ACC112 (cell line): Measurements from ENCODE around the gene ZNF554.
"Not testable (repeated sequence)": the region's sequence is repeated elsewhere in the genome, so short reads cannot be mapped to it uniquely, and the experiment has no call there.

Source experiments
- H2AFZ ChIP-seq: fragments of 200-600 bp; sonication (generic); one replicate; pipeline ENCODE4 v1.6.0; 2017; ENCODE audit warnings: antibody characterized with exemption, low read length; ENCODE audit not compliant: unreplicated experiment
- H3K27ac ChIP-seq: fragments of 200-600 bp; sonication (generic); 2 replicates; pipeline ENCODE4 v1.5.1; 2014; ENCODE audit warnings: low read depth, mild to moderate bottlenecking, antibody characterized with exemption, low read length, moderate library complexity
- H3K27me3 ChIP-seq: fragments of 200-600 bp; sonication (generic); 2 replicates; pipeline ENCODE4 v1.6.1; 2014; ENCODE audit warnings: mild to moderate bottlenecking, antibody characterized with exemption, low read length, moderate library complexity, mixed read lengths; ENCODE audit not compliant: insufficient read depth
- H3K36me3 ChIP-seq: fragments of 200-600 bp; sonication (generic); 2 replicates; pipeline ENCODE4 v1.6.1; 2016; ENCODE audit warnings: mild to moderate bottlenecking, antibody characterized with exemption, low read length, moderate library complexity, mixed read lengths; ENCODE audit not compliant: insufficient read depth
- H3K4me1 ChIP-seq: fragments of 200-600 bp; sonication (generic); one replicate; pipeline ENCODE4 v1.6.1; 2016; ENCODE audit warnings: low read length, mixed read lengths; ENCODE audit not compliant: insufficient read depth, unreplicated experiment, control insufficient read depth
- H3K4me3 ChIP-seq: fragments of 200-600 bp; sonication (generic); 2 replicates; pipeline ENCODE4 v1.5.1; 2014; ENCODE audit warnings: mild to moderate bottlenecking, low read depth, low read length
- H3K79me2 ChIP-seq: fragments of 200-600 bp; sonication (generic); one replicate; pipeline ENCODE4 v1.6.0; 2016; ENCODE audit warnings: low read length; ENCODE audit not compliant: control insufficient read depth, unreplicated experiment, insufficient read depth

Gene ZNF554

DNA sequence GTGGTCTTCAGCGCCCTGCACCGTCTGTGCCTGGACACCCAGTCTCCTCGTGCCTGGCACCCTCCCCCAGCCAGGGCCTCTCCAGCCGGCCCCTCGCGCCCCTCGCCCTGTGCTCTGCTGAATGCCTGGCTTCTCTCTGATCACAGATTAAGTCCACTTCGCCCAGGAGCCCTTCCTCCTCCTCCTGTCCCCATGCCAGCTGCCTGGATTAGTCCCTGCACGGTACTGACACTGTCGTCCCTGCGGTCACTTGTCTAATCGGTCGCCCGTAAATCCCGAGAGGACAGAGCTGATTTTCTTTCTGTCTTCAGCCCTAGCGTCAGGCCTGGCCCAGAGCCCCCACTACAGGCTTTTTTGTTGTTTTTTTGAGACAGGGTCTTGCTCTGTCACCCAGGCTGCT, 27.8 kb upstream of the ZNF554 start:
- Histone ChIP-seq H3K36me3 (no peaks in the 10 kb centered on the region), H3K79me2 (peaks cover 27% of the 10 kb centered on the region)

DNA sequence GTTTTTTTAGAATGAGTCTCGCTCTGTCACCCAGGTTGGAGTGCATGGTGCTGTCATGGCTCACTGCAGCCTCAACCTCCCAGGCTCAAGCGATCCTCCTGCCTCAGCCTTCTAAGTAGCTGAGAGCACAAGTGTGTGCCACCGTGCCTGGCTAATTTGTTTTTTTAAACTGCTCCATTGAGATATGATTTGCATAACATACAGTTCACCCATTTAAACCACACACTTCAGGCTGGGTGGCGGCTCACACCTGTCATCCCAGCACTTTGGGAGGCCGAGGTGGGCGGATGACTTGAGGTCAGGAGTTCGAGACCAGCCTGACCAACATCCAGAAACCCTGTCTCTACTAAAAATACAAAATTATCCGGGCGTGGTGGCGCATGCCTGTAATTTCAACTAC, 27.0 kb upstream of the ZNF554 start:
- H3K4me3 ChIP-seq, H3K27ac ChIP-seq, H3K27me3 ChIP-seq, H3K4me1 ChIP-seq, H3K36me3 ChIP-seq, H2AFZ ChIP-seq: not testable (repeated sequence)
- H3K79me2 ChIP-seq: peaks cover 19% of the 10 kb centered on the region

More for the DNA sequence above, 27.8 kb upstream of the ZNF554 start:
- Histone ChIP-seq H3K27me3 (no peaks in the 10 kb centered on the region), H3K4me3 (no peak overlapping the region), H3K4me1 (no peaks in the 10 kb centered on the region), H3K27ac (no peak overlapping the region), H2AFZ (no peak overlapping the region)

DNA sequence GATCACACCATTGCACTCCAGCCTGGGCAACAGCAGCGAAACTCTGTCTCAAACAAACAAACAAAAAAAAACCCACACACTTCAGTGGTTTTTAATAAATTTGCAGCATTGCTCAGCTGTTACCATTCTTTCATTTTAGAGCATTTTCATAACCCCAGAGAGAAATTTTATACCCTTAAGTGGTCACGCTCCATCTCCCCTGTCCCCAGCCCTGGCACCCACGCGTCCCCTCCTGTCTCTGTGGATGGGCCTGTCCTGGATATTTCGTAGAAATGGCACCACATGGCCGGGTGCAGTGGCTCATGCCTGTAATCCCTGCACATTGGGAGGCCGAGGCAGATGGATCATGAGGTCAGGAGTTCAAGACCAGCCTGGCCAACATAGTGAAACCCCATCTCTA, 26.5 kb upstream of the ZNF554 start:
- Histone ChIP-seq H3K79me2 (peaks cover 14% of the 10 kb centered on the region), H3K4me1 (no peaks in the 10 kb centered on the region), H3K27me3 (no peaks in the 10 kb centered on the region), H3K27ac (no peak overlapping the region), H2AFZ (no peak overlapping the region), H3K36me3 (0 out of 2 replicates have a peak, but pooled peaks cover 3% of the 10 kb centered on the region), H3K4me3 (no peak overlapping the region)

DNA sequence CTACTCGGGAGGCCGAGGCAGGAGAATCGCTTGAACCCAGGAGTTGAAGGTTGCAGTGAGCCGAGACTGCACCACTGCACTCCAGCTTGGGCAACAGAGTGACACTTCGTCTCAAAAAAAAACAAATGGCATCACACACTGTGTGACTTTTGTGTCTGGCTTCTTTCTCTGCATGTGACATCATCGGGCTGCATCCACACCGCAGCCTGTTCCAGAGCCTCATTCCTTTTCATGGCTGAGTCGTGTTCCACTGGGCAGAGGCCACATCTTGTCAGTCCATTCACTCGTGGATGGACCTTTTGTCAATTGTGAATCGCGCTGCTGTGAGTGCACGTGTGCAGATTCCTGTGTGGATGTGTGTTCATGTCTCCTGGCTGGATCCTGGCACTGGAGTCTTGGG, 26.1 kb upstream of the ZNF554 start:
- no peaks in the 10 kb centered on the region for H3K27me3 ChIP-seq
- H3K36me3 ChIP-seq: 0 out of 2 replicates have a peak, but pooled peaks cover 3% of the 10 kb centered on the region
- no peaks in the 10 kb centered on the region for H3K4me1 ChIP-seq
- H2AFZ ChIP-seq: no peak overlapping the region
- H3K27ac ChIP-seq: no peak overlapping the region
- no peak overlapping the region for H3K4me3 ChIP-seq
- H3K79me2 ChIP-seq: peaks cover 13% of the 10 kb centered on the region

DNA sequence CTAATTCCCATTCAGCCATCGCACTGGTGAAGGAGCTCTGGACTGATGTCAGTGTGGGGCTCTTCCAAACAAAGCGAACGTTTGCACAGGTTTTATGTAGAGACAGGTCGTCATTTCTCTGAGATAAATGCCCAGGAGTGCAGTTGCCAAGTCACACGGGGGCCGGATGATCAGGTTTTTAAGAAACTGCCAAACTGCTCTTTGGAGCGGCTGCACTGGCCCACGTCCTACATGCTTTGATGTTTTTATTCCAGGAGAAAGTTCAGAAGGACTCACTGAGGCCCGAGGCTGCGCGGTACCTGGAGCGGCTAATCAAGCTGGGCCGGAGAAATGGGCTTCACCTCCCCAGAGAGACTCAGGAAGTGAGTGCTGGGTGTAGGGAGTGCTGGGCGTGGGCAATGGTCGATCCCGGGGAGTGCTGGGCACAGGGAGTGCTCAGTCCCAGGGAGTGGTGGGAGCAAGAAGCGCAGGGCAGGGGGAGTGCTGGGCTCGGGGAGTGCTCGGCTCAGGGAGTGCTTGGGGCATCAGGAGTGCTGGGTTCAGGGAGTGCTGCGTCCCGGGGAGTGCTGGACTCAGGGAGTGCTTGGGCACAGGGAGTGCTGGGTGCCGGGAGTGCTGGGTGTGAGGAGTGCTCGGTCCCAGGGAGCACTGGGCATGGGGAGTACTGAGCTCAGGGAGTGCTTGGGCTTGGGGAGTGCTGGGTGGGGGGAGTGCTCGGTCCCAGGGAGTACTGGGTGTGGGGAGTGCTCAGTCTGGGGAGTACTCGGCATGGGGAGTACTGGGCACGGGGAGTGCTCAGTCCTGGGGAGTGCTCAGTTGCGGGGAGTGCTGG, 23.6 kb upstream of the ZNF554 start:
- Histone ChIP-seq H3K4me3 (no peak overlapping the region), H3K4me1 (no peaks in the 10 kb centered on the region), H3K27me3 (no peaks in the 10 kb centered on the region), H3K27ac (no peak overlapping the region), H3K36me3 (peaks cover 4% of the 10 kb centered on the region; the same call in 1 of the 2 replicates), H3K79me2 (no peaks in the 10 kb centered on the region), H2AFZ (no peak overlapping the region)

DNA sequence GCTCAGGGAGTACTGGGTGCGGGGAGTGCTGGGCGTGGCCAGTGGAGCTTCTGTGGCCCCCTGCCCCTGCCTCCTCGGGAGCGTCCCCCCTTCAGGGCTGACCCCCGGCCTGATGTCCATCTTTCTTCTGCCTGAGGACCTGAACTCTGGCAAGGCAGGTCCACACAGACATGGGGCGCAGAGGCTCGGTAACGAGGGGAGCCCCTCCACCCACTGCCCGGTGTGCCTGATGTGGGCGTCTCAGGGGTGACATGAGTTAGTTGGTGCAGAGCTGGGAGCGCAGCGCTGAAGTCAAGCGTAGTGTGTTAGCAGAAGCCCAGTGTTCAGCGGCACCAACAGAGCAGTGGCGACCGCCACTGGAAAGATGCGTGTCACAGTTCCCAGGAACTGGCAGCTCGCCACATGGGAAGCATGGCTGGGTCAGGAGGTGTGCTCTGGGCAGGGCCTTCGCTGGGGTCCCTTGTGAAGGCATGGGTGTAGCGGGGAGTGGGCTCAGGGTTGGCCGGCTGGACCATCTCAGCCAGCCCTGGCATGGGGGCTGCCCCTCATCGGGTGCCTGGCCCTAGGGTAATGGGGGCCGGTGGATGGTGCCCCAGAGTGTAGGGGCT, 22.9 kb upstream of the ZNF554 start:
- no peak overlapping the region for H3K27ac ChIP-seq
- H3K79me2 ChIP-seq: no peaks in the 10 kb centered on the region
- peaks cover 7% of the 10 kb centered on the region; the same call in 1 of the 2 replicates for H3K36me3 ChIP-seq
- H3K4me1 ChIP-seq: no peaks in the 10 kb centered on the region
- no peak overlapping the region for H3K4me3 ChIP-seq
- H2AFZ ChIP-seq: no peak overlapping the region
- no peaks in the 10 kb centered on the region for H3K27me3 ChIP-seq

DNA sequence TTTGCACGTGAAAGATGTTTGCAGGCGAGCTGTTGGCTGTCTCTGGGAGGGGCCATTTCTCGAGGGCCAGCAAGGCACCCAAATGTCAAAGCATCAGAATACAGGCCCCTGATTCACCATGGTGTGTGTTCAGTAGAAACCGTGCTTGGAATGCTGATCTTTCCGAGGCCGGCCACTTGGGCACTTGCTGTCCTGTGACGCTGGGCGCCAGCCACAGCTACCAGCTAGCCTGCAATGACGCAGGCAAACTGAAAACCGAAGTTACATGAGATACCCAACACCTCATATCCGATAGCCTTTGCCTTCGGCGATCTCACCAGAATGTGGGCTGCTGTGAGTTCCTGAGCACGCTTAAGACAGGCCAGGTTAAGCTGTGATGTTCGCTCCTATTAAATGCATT, 22.4 kb upstream of the ZNF554 start:
- Histone ChIP-seq H2AFZ (no peak overlapping the region), H3K27ac (no peak overlapping the region), H3K4me1 (no peaks in the 10 kb centered on the region), H3K27me3 (no peaks in the 10 kb centered on the region), H3K36me3 (peaks cover 7% of the 10 kb centered on the region; the same call in 1 of the 2 replicates), H3K79me2 (no peaks in the 10 kb centered on the region), H3K4me3 (no peak overlapping the region)

DNA sequence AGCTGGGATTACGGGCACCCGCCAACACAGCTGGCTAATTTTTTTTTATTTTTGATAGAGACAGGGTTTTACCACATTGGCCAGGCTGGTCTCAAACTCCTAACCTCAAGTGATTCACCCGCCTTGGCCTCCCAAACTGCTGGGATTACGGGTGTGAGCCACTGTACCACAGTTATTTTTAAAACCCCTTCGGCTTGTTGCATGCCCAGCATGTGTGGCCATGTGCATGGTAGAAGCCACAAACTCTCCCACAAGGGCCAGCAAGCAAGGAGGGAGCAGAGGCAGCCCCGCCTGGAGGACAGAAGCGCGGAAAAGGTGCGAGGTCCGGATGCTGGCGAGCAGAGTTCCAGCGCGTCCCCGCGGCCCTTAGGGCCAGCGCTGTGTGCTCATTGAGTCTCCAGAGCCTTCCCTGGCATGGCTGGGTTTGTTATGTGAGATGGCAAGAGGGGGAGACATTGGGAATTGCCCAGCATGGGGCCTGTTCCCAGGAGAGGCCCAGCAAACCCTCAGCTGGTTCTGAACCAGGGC, 21.4 kb upstream of the ZNF554 start:
- no peaks in the 10 kb centered on the region for H3K79me2 ChIP-seq
- H3K27ac ChIP-seq: no peak overlapping the region
- H3K4me1 ChIP-seq: no peaks in the 10 kb centered on the region
- no peaks in the 10 kb centered on the region for H3K27me3 ChIP-seq
- peaks cover 7% of the 10 kb centered on the region; the same call in 1 of the 2 replicates for H3K36me3 ChIP-seq
- no peak overlapping the region for H3K4me3 ChIP-seq
- H2AFZ ChIP-seq: no peak overlapping the region

DNA sequence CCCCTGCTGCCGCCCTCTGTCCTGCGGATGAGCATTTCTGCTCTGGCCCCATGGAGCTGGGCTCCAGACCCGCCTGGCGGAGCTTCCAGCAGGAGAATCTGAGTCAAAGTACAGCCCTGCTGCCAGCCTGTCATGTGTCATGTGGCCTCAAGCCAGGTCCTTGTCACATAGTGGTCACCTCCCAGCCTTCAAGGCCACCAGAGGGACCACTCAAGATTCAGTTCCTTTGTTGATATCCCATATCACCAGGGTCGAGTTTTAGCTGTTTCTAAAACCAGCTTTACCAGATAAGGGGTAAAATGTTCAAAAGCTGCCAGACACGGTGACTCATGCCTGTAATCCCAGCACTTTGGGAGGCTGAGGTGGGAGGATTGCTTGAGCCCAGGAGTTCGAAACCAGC, 20.9 kb upstream of the ZNF554 start:
- Histone ChIP-seq H2AFZ (no peak overlapping the region), H3K36me3 (peaks cover 7% of the 10 kb centered on the region; the same call in 1 of the 2 replicates), H3K4me1 (no peaks in the 10 kb centered on the region), H3K27ac (no peak overlapping the region), H3K4me3 (no peak overlapping the region), H3K27me3 (no peaks in the 10 kb centered on the region), H3K79me2 (no peaks in the 10 kb centered on the region)

DNA sequence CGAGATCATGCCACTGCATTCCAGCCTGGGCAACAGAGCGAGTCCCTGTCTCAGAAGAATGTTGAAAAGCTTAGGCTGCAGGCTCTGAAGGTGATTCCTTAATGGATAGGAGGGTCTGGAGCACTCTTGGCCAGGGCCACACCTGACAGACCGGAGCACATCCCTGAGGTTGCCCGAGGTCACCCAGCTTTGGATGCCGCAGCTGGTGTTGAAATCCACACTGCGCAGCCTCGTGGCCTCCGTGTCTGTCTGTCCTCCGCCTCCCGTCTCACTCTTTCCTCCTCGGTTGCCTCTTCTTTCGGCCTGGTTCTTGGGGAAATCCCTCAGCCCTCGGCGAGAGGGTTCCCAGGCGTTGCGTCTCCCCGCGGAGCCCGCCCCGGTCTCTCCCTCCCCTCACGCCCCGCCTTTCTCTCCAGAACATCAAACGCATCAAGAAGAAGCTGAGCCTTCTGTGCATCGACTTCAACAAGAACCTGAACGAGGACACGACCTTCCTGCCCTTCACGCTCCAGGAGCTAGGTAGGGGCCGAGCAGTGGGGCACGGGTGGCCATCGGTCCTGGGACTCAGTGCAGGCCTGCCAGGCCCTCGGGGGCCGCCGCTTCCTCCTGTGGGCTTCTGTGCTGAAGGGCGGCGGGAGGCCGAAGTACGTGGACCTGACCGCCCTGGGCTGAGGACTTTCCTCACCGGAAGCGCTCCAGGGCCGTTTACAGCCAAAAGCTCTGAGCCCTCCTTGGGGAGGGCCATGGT, 20.2 kb upstream of the ZNF554 start:
- Histone ChIP-seq H3K27ac (no peak overlapping the region), H3K4me1 (no peaks in the 10 kb centered on the region), H3K36me3 (peaks cover 7% of the 10 kb centered on the region; the same call in 1 of the 2 replicates), H3K27me3 (no peaks in the 10 kb centered on the region), H2AFZ (no peak overlapping the region), H3K79me2 (no peaks in the 10 kb centered on the region), H3K4me3 (no peak overlapping the region)
